ENCODE measurements around the gene OGFOD2. TPM values are rescaled to one million over a fixed set of nuclear protein-coding genes. Genes with fewer than 3 reads are reported as not detected.

The OGFOD2 gene
- total and polyA plus RNA-seq, 9 of the 15 experiments (the other 6 are each of a cell fraction or from before 2014, with no cell fraction given): 1.4 to 111 (median 18.5) TPM

- TF ChIP-seq ZNF518B (CRISPR knock-in tag; IDR thresholded peaks at IDR 0.05): no peak
- TF ChIP-seq FOS (IDR thresholded peaks at IDR 0.05; ENCODE audit: extremely low read depth, insufficient read length): no peak
- TF ChIP-seq POLR2AphosphoS2 (IDR thresholded peaks at IDR 0.05; ENCODE audit: low read length): no peak
- TF ChIP-seq ZNF217 (CRISPR knock-in tag; IDR thresholded peaks at IDR 0.05): no peak
- TF ChIP-seq FOXP1 (CRISPR knock-in tag; IDR thresholded peaks at IDR 0.05): peak; percentile 86
Observed at GRCh38 chr12:122974892-122975789, at the start of gene OGFOD2 (continued).

GRCh38 chr12:122927756-122928403, 47.2 kb upstream of the OGFOD2 start:
- Histone ChIP-seq H3K4me2 (ENCODE audit: insufficient read depth, low read length) (no peak overlapping the region), H3K4me1 (replicated peaks in 1 of 2; ENCODE audit: control insufficient read depth in 2 of 2, insufficient read depth in 2 of 2, low read length in 2 of 2) (peaks cover 0 to 9% of the 10 kb centered on the region in 2 experiments; a peak in 1 of 5 replicates), H3K9me1 (ENCODE audit: control insufficient read depth, insufficient read depth, low read length) (no peaks in the 10 kb centered on the region), H4K20me1 (replicated peaks; ENCODE audit: control insufficient read depth, insufficient read depth, low read length) (no peaks in the 10 kb centered on the region), H2AFZ (ENCODE audit: low read depth, low read length) (no peak overlapping the region), H3K4me3 (no peak overlapping the region), H3K27me3 (ENCODE audit: control insufficient read depth in 2 of 2, insufficient read depth in 2 of 2, low read length in 2 of 2) (no peaks in the 10 kb centered on the region), H3K79me2 (ENCODE audit: control insufficient read depth, insufficient read depth, low read length) (no peaks in the 10 kb centered on the region), H3K27ac (ENCODE audit: extremely low read depth, low read depth, low read length) (no peak overlapping the region), H3K9ac (ENCODE audit: insufficient read depth in 1 of 2, low read depth in 2 of 2, low read length in 2 of 2) (no peak overlapping the region; a peak in 1 of 4 replicates), H3K36me3 (ENCODE audit: control insufficient read depth, insufficient read depth, low read length) (no peaks in the 10 kb centered on the region; the same call in 2 of the 3 replicates), H3K9me3 (replicated peaks; ENCODE audit: control insufficient read depth, insufficient read depth, low read depth, low read length) (no peaks in the 10 kb centered on the region)
- CTCF ChIA-PET (ENCODE audit: low intra/inter-chr PET ratio): no interaction called here
- intact Hi-C loops (cut with micrococcal nuclease) (no loop called here), in situ Hi-C loops (cut with MboI) (no loop called here)
- no peak for TF ChIP-seq FOXK1 (CRISPR knock-in tag; IDR thresholded peaks at IDR 0.05; ENCODE audit: borderline replicate concordance)
- TF ChIP-seq TAF9B (IDR thresholded peaks at IDR 0.05; ENCODE audit: partially characterized antibody): no peak
- TF ChIP-seq ETS1 (conservative IDR thresholded peaks at IDR 0.05; ENCODE audit: control insufficient read depth, low read depth, low read length): no peak
- TF ChIP-seq POLR2AphosphoS5 (IDR thresholded peaks at IDR 0.05; ENCODE audit: control insufficient read depth, insufficient read depth, low read depth, low read length): no peak
- no peak for FAIRE-seq
- WGBS (ENCODE audit: insufficient coverage, low coverage, missing lambda C conversion rate): 57% methylated on average over 11 of the region's 11 CpGs
- no peak for DNase-seq (ENCODE audit: extremely low read depth in 1 of 4, low spot score in 3 of 4)
- BruUV-seq (replicated peaks): no TSS peak
- POLR2A ChIA-PET: no interaction called here
- no peak for ATAC-seq

All from K562 (cell line).